ENCODE measurements around the gene AFF1.

DNA sequence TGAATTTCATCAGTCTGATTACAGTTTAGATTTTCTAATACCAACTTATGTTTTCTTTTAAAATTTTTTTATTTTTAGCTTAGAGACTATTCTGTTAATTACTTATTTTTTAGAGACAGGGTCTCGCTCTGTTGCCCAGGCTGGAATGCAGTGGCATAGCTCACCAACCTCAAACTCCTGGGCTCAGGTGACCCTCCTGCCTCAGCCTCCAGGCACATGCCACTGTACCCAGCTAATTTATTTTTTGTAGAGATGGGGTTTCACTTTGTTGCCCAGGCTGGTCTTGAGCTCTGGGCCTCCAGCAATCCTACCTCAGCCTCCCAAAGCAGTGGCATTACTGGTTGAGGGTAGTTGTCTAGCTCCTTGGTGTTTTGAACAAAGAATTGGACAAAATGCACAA lies 183.6 kb downstream of the AFF1 start:
- TF ChIP-seq, protein P1, sequence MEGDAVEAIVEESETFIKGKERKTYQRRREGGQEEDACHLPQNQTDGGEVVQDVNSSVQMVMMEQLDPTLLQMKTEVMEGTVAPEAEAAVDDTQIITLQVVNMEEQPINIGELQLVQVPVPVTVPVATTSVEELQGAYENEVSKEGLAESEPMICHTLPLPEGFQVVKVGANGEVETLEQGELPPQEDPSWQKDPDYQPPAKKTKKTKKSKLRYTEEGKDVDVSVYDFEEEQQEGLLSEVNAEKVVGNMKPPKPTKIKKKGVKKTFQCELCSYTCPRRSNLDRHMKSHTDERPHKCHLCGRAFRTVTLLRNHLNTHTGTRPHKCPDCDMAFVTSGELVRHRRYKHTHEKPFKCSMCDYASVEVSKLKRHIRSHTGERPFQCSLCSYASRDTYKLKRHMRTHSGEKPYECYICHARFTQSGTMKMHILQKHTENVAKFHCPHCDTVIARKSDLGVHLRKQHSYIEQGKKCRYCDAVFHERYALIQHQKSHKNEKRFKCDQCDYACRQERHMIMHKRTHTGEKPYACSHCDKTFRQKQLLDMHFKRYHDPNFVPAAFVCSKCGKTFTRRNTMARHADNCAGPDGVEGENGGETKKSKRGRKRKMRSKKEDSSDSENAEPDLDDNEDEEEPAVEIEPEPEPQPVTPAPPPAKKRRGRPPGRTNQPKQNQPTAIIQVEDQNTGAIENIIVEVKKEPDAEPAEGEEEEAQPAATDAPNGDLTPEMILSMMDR (IDR thresholded peaks at IDR 0.05) = no peak
- no peak for TF ChIP-seq POLR2A (IDR thresholded peaks at IDR 0.05)
